GM23338 (cell line): Measurements from ENCODE around the gene CSTB. TPM values are rescaled to one million over a fixed set of nuclear protein-coding genes. Genes with fewer than 3 reads are reported as not detected.

Source experiments
- ATAC-seq: fragments of 200-7000 bp; cut with Tn5 transposase; 3 replicates; pipeline ENCODE4 v1.9.1; 2020
- DNase-seq: peaks from one replicate; pipeline ENCODE4 v3.0.0-alpha.2; 2015; ENCODE audit warnings: low spot score
- H2AFZ ChIP-seq: fragments of 200-600 bp; sonication (generic); 2 replicates; pipeline ENCODE4 v1.8.0; 2016; ENCODE audit warnings: antibody characterized with exemption, mild to moderate bottlenecking, moderate library complexity
- H3F3A ChIP-seq: fragments of 200-600 bp; sonication (generic); replicated peaks from 2 replicates; pipeline ENCODE4 v1.8.0; 2017; ENCODE audit warnings: antibody characterized with exemption, mixed run types, low read depth
- H3K27ac ChIP-seq: fragments of 200-600 bp; sonication (generic); 2 replicates; pipeline ENCODE4 v1.6.1; 2016; ENCODE audit warnings: low read depth
- H3K27me3 ChIP-seq: fragments of 200-600 bp; sonication (generic); 2 replicates; pipeline ENCODE4 v1.8.0; 2016; ENCODE audit warnings: mild to moderate bottlenecking, mixed run types, moderate library complexity; ENCODE audit not compliant: insufficient read depth
- H3K36me3 ChIP-seq: fragments of 200-600 bp; sonication (generic); 2 replicates; pipeline ENCODE4 v1.8.0; 2016; ENCODE audit warnings: mild to moderate bottlenecking; ENCODE audit not compliant: insufficient read depth
- H3K4me1 ChIP-seq: fragments of 200-600 bp; sonication (generic); 2 replicates; pipeline ENCODE4 v1.8.0; 2016; ENCODE audit warnings: mild to moderate bottlenecking, moderate library complexity; ENCODE audit not compliant: insufficient read depth
- H3K4me2 ChIP-seq: fragments of 200-600 bp; sonication (generic); 2 replicates; pipeline ENCODE4 v1.7.1; 2017; ENCODE audit warnings: mixed run types
- H3K4me3 ChIP-seq: fragments of 200-600 bp; sonication (generic); 2 replicates; pipeline ENCODE4 v1.6.1; 2016; ENCODE audit warnings: mixed run types
- H3K79me2 ChIP-seq: fragments of 200-600 bp; sonication (generic); replicated peaks from 2 replicates; pipeline ENCODE4 v1.8.0; 2017; ENCODE audit warnings: mild to moderate bottlenecking; ENCODE audit not compliant: insufficient read depth
- H3K9me2 ChIP-seq: fragments of 200-600 bp; sonication (generic); 2 replicates; pipeline ENCODE4 v1.8.0; 2017; ENCODE audit not compliant: insufficient read depth
- H4K20me1 ChIP-seq: fragments of 200-600 bp; sonication (generic); replicated peaks from 2 replicates; pipeline ENCODE4 v1.8.0; 2017; ENCODE audit warnings: mild to moderate bottlenecking; ENCODE audit not compliant: insufficient read depth
- H3K27ac Mint-ChIP-seq: 2 replicates; pipeline ENCODE4 v1.8.0; 2020; ENCODE audit warnings: inconsistent platforms, mild to moderate bottlenecking, moderate library complexity, mixed read lengths
- H3K27me3 Mint-ChIP-seq: 3 replicates; pipeline ENCODE4 v1.8.0; 2022; ENCODE audit warnings: low read depth, mild to moderate bottlenecking, moderate library complexity, mixed read lengths, inconsistent platforms; ENCODE audit not compliant: insufficient read depth, poor library complexity
- H3K36me3 Mint-ChIP-seq: 3 replicates; pipeline ENCODE4 v1.8.0; 2021; ENCODE audit warnings: low read depth, mild to moderate bottlenecking, inconsistent platforms, moderate library complexity, mixed read lengths
- H3K4me1 Mint-ChIP-seq: 3 replicates; pipeline ENCODE4 v1.8.0; 2020; ENCODE audit warnings: mild to moderate bottlenecking, inconsistent platforms, mixed read lengths
- H3K4me3 Mint-ChIP-seq: 3 replicates; pipeline ENCODE4 v1.8.0; 2021; ENCODE audit warnings: moderate library complexity, mild to moderate bottlenecking, inconsistent platforms, mixed read lengths
- H3K9me3 Mint-ChIP-seq: 3 replicates; pipeline ENCODE4 v1.8.0; 2020; ENCODE audit warnings: moderate library complexity, mild to moderate bottlenecking, inconsistent platforms, mixed read lengths
- CREB1 ChIP-seq: fragments of 250-450 bp; sonication (Bioruptor Pico); IDR thresholded peaks from 2 replicates; pipeline ENCODE4 v1.5.0; 2020; ENCODE audit warnings: low read depth, mild to moderate bottlenecking, moderate library complexity
- EZH2 ChIP-seq: fragments of 200-600 bp; sonication (generic); IDR thresholded peaks from one replicate; pipeline ENCODE4 v1.8.0; 2017; ENCODE audit warnings: antibody characterized with exemption, mild to moderate bottlenecking, low read depth; ENCODE audit not compliant: unreplicated experiment
- JUNB ChIP-seq: IDR thresholded peaks from one replicate; pipeline ENCODE4 v1.6.1; 2016; ENCODE audit warnings: antibody characterized with exemption; ENCODE audit not compliant: unreplicated experiment
- POLR2AphosphoS5 ChIP-seq: IDR thresholded peaks from 2 replicates; pipeline ENCODE4 v1.6.1; 2016; ENCODE audit warnings: antibody characterized with exemption, low read depth
- ZNF114 ChIP-seq: fragments of 250-450 bp; sonication (Bioruptor Pico); IDR thresholded peaks from 2 replicates; pipeline ENCODE4 v1.5.0; 2020; ENCODE audit warnings: mild to moderate bottlenecking, moderate library complexity
- ZNF331 ChIP-seq: fragments of 250-450 bp; sonication (Bioruptor Pico); IDR thresholded peaks from 2 replicates; pipeline ENCODE4 v1.5.0; 2020; ENCODE audit warnings: low read depth, mild to moderate bottlenecking, moderate library complexity
- polyA plus RNA-seq: library from polyadenylated mRNA; unstranded; fragments of >200 nt; fragmentation: Nextera tagmentation; extraction: Ambion mirVana; gene quantifications from 2 replicates; pipeline ENCODE4 v1.2.1, GENCODE V29; 2016
- total RNA-seq: library from RNA; depleted of rRNA; stranded (reverse); fragments of >200 nt; shearing (Covaris generic); gene quantifications from 2 replicates; pipeline ENCODE4 v1.2.3, GENCODE V29; 2014
- TF ChIP-seq, protein P1 (sequence below), 2 experiments: fragments of 200-600 bp in 1 of 2; sonication (generic) in 1 of 2; conservative IDR thresholded peaks; 2 replicates each; pipeline versions ENCODE4 v1.5.1 to v1.6.1; 2016 to 2017; ENCODE audit warnings: antibody characterized with exemption in 2 of 2, low read depth in 2 of 2, mild to moderate bottlenecking in 2 of 2, moderate library complexity in 1 of 2
- TF ChIP-seq, protein P2 (sequence below): fragments of 250-450 bp; sonication (Bioruptor Pico); IDR thresholded peaks from 2 replicates; pipeline ENCODE4 v1.5.0; 2020; ENCODE audit warnings: mild to moderate bottlenecking, moderate library complexity
- TF ChIP-seq, protein P3 (sequence below): IDR thresholded peaks from 2 replicates; pipeline ENCODE4 v1.6.1; 2016; ENCODE audit warnings: antibody characterized with exemption

The CSTB gene
- total and polyA plus RNA-seq, 2 experiments from 2014 or later, result 10.0 to 142 TPM

DNA sequence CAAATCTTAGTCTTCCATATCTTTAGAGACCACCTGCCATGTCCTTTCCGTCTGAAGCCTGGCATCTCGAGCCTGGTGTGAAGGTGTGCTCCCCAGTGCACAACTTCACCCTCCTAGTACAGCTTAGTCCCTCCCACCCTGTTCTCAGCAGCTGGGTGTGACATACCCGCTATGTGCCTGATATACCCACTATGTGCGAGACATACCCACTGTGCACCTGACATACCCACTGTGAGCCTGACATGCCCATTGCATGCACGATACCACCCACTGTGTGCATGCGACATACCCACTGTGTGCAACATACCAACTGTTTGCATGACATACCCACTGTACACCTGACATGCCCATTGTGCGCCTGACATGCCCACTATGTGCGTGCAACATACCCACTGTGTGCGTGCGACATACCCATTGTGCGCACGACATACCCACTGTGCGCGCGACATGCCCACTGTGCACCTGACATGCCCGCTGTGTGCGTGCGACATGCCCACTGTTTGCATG, 10.2 kb upstream of the CSTB start:
- peaks cover 18% of the 10 kb centered on the region for H3K79me2 ChIP-seq
- peaks cover 10% of the 10 kb centered on the region for H3K4me1 ChIP-seq
- H3K36me3 ChIP-seq, result no peaks in the 10 kb centered on the region
- Mint-ChIP-seq H3K36me3 (peaks cover 13% of the 10 kb centered on the region), H3K27ac (no peak overlapping the region), H3K4me1 (peaks cover 8% of the 10 kb centered on the region), H3K4me3 (no peak overlapping the region), H3K27me3 (peaks cover 8% of the 10 kb centered on the region), H3K9me3 (peaks cover 3% of the 10 kb centered on the region; the same call in 1 of the 3 replicates)
- H2AFZ ChIP-seq, result no peak overlapping the region
- H3K4me2 ChIP-seq, result no peak overlapping the region
- no peak for ATAC-seq
- no peaks in the 10 kb centered on the region for H3K27me3 ChIP-seq
- H3K4me3 ChIP-seq, result no peak overlapping the region
- no peaks in the 10 kb centered on the region for H3K9me2 ChIP-seq
- H3F3A ChIP-seq, result no peaks in the 10 kb centered on the region
- H3K27ac ChIP-seq, result no peak overlapping the region
- TF ChIP-seq EZH2 (no peak), POLR2AphosphoS5 (no peak), JUNB (no peak), ZNF331 (CRISPR knock-in tag) (no peak), CREB1 (CRISPR knock-in tag) (no peak), ZNF114 (CRISPR knock-in tag) (no peak)
- TF ChIP-seq, protein P1, sequence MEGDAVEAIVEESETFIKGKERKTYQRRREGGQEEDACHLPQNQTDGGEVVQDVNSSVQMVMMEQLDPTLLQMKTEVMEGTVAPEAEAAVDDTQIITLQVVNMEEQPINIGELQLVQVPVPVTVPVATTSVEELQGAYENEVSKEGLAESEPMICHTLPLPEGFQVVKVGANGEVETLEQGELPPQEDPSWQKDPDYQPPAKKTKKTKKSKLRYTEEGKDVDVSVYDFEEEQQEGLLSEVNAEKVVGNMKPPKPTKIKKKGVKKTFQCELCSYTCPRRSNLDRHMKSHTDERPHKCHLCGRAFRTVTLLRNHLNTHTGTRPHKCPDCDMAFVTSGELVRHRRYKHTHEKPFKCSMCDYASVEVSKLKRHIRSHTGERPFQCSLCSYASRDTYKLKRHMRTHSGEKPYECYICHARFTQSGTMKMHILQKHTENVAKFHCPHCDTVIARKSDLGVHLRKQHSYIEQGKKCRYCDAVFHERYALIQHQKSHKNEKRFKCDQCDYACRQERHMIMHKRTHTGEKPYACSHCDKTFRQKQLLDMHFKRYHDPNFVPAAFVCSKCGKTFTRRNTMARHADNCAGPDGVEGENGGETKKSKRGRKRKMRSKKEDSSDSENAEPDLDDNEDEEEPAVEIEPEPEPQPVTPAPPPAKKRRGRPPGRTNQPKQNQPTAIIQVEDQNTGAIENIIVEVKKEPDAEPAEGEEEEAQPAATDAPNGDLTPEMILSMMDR (conservative IDR thresholded peaks at IDR 0.05; ENCODE audit: low read depth in 2 of 2), result no peak
- no peak for DNase-seq
- H4K20me1 ChIP-seq, result peaks cover 8% of the 10 kb centered on the region

DNA sequence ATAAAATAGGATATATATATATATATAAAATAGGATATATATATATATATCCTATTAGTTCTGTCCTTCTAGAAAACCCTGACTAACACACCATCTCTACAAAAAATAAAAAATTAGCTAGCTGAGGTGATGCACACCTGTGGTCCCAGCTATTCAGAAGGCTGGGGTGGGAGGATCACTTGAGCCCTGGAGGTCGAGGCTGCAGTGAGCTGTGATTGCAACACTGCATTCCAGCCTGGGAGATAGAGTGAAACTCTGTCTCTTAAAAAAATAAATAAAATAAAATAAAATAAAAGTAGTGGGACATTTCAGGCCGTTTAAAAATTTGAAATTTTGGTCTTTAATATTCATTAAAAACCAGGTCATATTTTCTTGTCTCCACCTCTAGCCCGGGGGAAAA, 9.0 kb upstream of the CSTB start:
- H3K27me3 ChIP-seq, result no peaks in the 10 kb centered on the region
- H2AFZ ChIP-seq, result no peak overlapping the region
- no peak overlapping the region for H3K4me3 Mint-ChIP-seq
- peaks cover 3% of the 10 kb centered on the region; the same call in 1 of the 3 replicates for H3K9me3 Mint-ChIP-seq
- H3K27me3 Mint-ChIP-seq, result peaks cover 11% of the 10 kb centered on the region
- no peaks in the 10 kb centered on the region for H3K9me2 ChIP-seq
- H3K4me2 ChIP-seq, result no peak overlapping the region
- peaks cover 2% of the 10 kb centered on the region; the same call in 1 of the 2 replicates for H3K4me1 ChIP-seq
- DNase-seq (no peak), ATAC-seq (no peak)
- H3K36me3 Mint-ChIP-seq, result peaks cover 3% of the 10 kb centered on the region; the same call in 2 of the 3 replicates
- no peaks in the 10 kb centered on the region for H3F3A ChIP-seq
- no peak overlapping the region for H3K27ac ChIP-seq
- no peaks in the 10 kb centered on the region; the same call in 2 of the 3 replicates for H3K4me1 Mint-ChIP-seq
- no peak overlapping the region for H3K4me3 ChIP-seq
- H4K20me1 ChIP-seq, result no peaks in the 10 kb centered on the region
- no peak overlapping the region for H3K27ac Mint-ChIP-seq
- peaks cover 5% of the 10 kb centered on the region for H3K79me2 ChIP-seq
- no peaks in the 10 kb centered on the region for H3K36me3 ChIP-seq
- TF ChIP-seq POLR2AphosphoS5, result no peak
- no peak for TF ChIP-seq ZNF331 (CRISPR knock-in tag)
- TF ChIP-seq, protein P2, sequence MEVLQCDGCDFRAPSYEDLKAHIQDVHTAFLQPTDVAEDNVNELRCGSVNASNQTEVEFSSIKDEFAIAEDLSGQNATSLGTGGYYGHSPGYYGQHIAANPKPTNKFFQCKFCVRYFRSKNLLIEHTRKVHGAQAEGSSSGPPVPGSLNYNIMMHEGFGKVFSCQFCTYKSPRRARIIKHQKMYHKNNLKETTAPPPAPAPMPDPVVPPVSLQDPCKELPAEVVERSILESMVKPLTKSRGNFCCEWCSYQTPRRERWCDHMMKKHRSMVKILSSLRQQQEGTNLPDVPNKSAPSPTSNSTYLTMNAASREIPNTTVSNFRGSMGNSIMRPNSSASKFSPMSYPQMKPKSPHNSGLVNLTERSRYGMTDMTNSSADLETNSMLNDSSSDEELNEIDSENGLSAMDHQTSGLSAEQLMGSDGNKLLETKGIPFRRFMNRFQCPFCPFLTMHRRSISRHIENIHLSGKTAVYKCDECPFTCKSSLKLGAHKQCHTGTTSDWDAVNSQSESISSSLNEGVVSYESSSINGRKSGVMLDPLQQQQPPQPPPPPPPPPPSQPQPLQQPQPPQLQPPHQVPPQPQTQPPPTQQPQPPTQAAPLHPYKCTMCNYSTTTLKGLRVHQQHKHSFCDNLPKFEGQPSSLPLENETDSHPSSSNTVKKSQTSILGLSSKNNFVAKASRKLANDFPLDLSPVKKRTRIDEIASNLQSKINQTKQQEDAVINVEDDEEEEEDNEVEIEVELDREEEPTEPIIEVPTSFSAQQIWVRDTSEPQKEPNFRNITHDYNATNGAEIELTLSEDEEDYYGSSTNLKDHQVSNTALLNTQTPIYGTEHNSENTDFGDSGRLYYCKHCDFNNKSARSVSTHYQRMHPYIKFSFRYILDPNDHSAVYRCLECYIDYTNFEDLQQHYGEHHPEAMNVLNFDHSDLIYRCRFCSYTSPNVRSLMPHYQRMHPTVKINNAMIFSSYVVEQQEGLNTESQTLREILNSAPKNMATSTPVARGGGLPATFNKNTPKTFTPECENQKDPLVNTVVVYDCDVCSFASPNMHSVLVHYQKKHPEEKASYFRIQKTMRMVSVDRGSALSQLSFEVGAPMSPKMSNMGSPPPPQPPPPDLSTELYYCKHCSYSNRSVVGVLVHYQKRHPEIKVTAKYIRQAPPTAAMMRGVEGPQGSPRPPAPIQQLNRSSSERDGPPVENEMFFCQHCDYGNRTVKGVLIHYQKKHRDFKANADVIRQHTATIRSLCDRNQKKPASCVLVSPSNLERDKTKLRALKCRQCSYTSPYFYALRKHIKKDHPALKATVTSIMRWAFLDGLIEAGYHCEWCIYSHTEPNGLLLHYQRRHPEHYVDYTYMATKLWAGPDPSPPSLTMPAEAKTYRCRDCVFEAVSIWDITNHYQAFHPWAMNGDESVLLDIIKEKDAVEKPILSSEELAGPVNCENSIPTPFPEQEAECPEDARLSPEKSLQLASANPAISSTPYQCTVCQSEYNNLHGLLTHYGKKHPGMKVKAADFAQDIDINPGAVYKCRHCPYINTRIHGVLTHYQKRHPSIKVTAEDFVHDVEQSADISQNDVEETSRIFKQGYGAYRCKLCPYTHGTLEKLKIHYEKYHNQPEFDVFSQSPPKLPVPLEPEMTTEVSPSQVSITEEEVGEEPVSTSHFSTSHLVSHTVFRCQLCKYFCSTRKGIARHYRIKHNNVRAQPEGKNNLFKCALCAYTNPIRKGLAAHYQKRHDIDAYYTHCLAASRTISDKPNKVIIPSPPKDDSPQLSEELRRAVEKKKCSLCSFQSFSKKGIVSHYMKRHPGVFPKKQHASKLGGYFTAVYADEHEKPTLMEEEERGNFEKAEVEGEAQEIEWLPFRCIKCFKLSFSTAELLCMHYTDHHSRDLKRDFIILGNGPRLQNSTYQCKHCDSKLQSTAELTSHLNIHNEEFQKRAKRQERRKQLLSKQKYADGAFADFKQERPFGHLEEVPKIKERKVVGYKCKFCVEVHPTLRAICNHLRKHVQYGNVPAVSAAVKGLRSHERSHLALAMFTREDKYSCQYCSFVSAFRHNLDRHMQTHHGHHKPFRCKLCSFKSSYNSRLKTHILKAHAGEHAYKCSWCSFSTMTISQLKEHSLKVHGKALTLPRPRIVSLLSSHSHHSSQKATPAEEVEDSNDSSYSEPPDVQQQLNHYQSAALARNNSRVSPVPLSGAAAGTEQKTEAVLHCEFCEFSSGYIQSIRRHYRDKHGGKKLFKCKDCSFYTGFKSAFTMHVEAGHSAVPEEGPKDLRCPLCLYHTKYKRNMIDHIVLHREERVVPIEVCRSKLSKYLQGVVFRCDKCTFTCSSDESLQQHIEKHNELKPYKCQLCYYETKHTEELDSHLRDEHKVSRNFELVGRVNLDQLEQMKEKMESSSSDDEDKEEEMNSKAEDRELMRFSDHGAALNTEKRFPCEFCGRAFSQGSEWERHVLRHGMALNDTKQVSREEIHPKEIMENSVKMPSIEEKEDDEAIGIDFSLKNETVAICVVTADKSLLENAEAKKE (CRISPR knock-in tag), result no peak
- TF ChIP-seq, protein P1 (conservative IDR thresholded peaks at IDR 0.05; ENCODE audit: low read depth in 2 of 2), result no peak
- TF ChIP-seq ZNF114 (CRISPR knock-in tag), result no peak
- TF ChIP-seq CREB1 (CRISPR knock-in tag), result no peak
- TF ChIP-seq, protein P3, sequence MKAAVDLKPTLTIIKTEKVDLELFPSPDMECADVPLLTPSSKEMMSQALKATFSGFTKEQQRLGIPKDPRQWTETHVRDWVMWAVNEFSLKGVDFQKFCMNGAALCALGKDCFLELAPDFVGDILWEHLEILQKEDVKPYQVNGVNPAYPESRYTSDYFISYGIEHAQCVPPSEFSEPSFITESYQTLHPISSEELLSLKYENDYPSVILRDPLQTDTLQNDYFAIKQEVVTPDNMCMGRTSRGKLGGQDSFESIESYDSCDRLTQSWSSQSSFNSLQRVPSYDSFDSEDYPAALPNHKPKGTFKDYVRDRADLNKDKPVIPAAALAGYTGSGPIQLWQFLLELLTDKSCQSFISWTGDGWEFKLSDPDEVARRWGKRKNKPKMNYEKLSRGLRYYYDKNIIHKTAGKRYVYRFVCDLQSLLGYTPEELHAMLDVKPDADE, result no peak
- TF ChIP-seq EZH2, result no peak
